Activated naive CD8-positive, alpha-beta T cell treated with anti-CD3 and anti-CD28 coated beads, Interleukin-2, amount 50 U/mL, for 24 hours (primary cell): ENCODE results near the gene S1PR2.
A peak's percentile ranks its signal among the peaks of the same experiment; 100 is the strongest.

Experiments used
- ATAC-seq: fragments of 150-1000 bp; cut with Tn5 transposase; one replicate; pipeline ENCODE4 v1.10.0; 2021
- DNase-seq: peaks from one replicate; pipeline ENCODE4 v3.0.0; 2021
- H3K27ac Mint-ChIP-seq: one replicate; pipeline ENCODE4 v1.8.0; 2021; ENCODE audit warnings: mild to moderate bottlenecking, mixed read lengths
- H3K27me3 Mint-ChIP-seq: one replicate; pipeline ENCODE4 v1.8.0; 2021; ENCODE audit warnings: mixed read lengths
- H3K36me3 Mint-ChIP-seq: one replicate; pipeline ENCODE4 v1.8.0; 2021; ENCODE audit warnings: low read depth, mixed read lengths
- H3K4me1 Mint-ChIP-seq: one replicate; pipeline ENCODE4 v1.8.0; 2021; ENCODE audit warnings: mixed read lengths
- H3K4me3 Mint-ChIP-seq: one replicate; pipeline ENCODE4 v1.8.0; 2021; ENCODE audit warnings: mild to moderate bottlenecking, moderate library complexity, mixed read lengths
- H3K9me3 Mint-ChIP-seq: one replicate; pipeline ENCODE4 v1.8.0; 2021; ENCODE audit warnings: mixed read lengths

Gene S1PR2

GRCh38 chr19:10230861-10231611 lies at the start of gene S1PR2:
Gene S1PR2, minus strand, starts transcription at chr19:10231331. Its CDS starts 6,426 bp downstream, at chr19:10224905.
- Mint-ChIP-seq H3K4me3 (peak within 1 kb of the TSS; percentile 79), H3K4me1 (peaks cover 27% of the 10 kb centered on the region)

GRCh38 chr19:10279737-10280442 lies 48.8 kb upstream of the S1PR2 start:
- H3K4me3 Mint-ChIP-seq, result no peak overlapping the region
- no peak overlapping the region for H3K27ac Mint-ChIP-seq
- no peaks in the 10 kb centered on the region for H3K27me3 Mint-ChIP-seq
- peaks cover 24% of the 10 kb centered on the region for H3K4me1 Mint-ChIP-seq
- DNase-seq (no peak), ATAC-seq (no peak)
- H3K9me3 Mint-ChIP-seq, result no peaks in the 10 kb centered on the region
- peaks cover 47% of the 10 kb centered on the region for H3K36me3 Mint-ChIP-seq

More at GRCh38 chr19:10230861-10231611, at the start of gene S1PR2:
- Mint-ChIP-seq H3K27ac (peak within 1 kb of the TSS; percentile 81), H3K36me3 (no peaks in the 10 kb centered on the region), H3K27me3 (no peaks in the 10 kb centered on the region), H3K9me3 (no peaks in the 10 kb centered on the region)
- DNase-seq (peak; percentile 79), ATAC-seq (peak; percentile 42)

GRCh38 chr19:10278935-10279334 lies 47.8 kb upstream of the S1PR2 start:
- DNase-seq (no peak), ATAC-seq (no peak)
- Mint-ChIP-seq H3K27me3 (no peaks in the 10 kb centered on the region), H3K4me1 (peaks cover 31% of the 10 kb centered on the region), H3K4me3 (no peak overlapping the region), H3K9me3 (no peaks in the 10 kb centered on the region), H3K36me3 (peaks cover 46% of the 10 kb centered on the region), H3K27ac (no peak overlapping the region)

- DNase-seq, result no peak
- no peak for ATAC-seq
- Mint-ChIP-seq H3K4me1 (peaks cover 31% of the 10 kb centered on the region), H3K27ac (no peak overlapping the region), H3K27me3 (no peaks in the 10 kb centered on the region), H3K4me3 (no peak overlapping the region), H3K9me3 (no peaks in the 10 kb centered on the region), H3K36me3 (peaks cover 42% of the 10 kb centered on the region)
Observed at GRCh38 chr19:10277795-10278589, 46.9 kb upstream of the S1PR2 start.

- Mint-ChIP-seq H3K27me3 (no peaks in the 10 kb centered on the region), H3K36me3 (peaks cover 38% of the 10 kb centered on the region), H3K4me1 (peaks cover 55% of the 10 kb centered on the region), H3K9me3 (no peaks in the 10 kb centered on the region), H3K27ac (no peak overlapping the region), H3K4me3 (peak overlapping the region; percentile 33)
- ATAC-seq, result no peak
- DNase-seq, result no peak
Observed at GRCh38 chr19:10274589-10274988, 43.5 kb upstream of the S1PR2 start.

GRCh38 chr19:10271543-10272086 lies 40.5 kb upstream of the S1PR2 start:
- Mint-ChIP-seq H3K4me3 (peak overlapping the region; percentile 85), H3K9me3 (no peaks in the 10 kb centered on the region), H3K36me3 (peaks cover 22% of the 10 kb centered on the region), H3K27me3 (no peaks in the 10 kb centered on the region), H3K27ac (peak overlapping the region; percentile 89), H3K4me1 (peaks cover 45% of the 10 kb centered on the region)
- ATAC-seq (no peak), DNase-seq (peak; percentile 57)

GRCh38 chr19:10270616-10271394 lies 39.7 kb upstream of the S1PR2 start, which contains the start of gene ICAM1:
Gene ICAM1, plus strand, starts transcription at chr19:10271120. Its CDS starts 40 bp downstream, at chr19:10271160.
- H3K4me3 Mint-ChIP-seq, result peak within 1 kb of the TSS; percentile 85
- no peaks in the 10 kb centered on the region for H3K9me3 Mint-ChIP-seq
- peaks cover 22% of the 10 kb centered on the region for H3K36me3 Mint-ChIP-seq
- peak within 1 kb of the TSS; percentile 89 for H3K27ac Mint-ChIP-seq
- H3K27me3 Mint-ChIP-seq, result no peaks in the 10 kb centered on the region
- H3K4me1 Mint-ChIP-seq, result peaks cover 45% of the 10 kb centered on the region
- ATAC-seq (peak; percentile 66), DNase-seq (peak; percentile 84)

- peak overlapping the region; percentile 85 for H3K4me3 Mint-ChIP-seq
- H3K4me1 Mint-ChIP-seq, result peaks cover 43% of the 10 kb centered on the region
- peaks cover 19% of the 10 kb centered on the region for H3K36me3 Mint-ChIP-seq
- DNase-seq, result peak; percentile 87
- peak overlapping the region; percentile 89 for H3K27ac Mint-ChIP-seq
- no peaks in the 10 kb centered on the region for H3K27me3 Mint-ChIP-seq
- H3K9me3 Mint-ChIP-seq, result no peaks in the 10 kb centered on the region
- ATAC-seq, result peak; percentile 73
Observed at GRCh38 chr19:10270180-10270615, 39.1 kb upstream of the S1PR2 start.

GRCh38 chr19:10269333-10270179 lies 38.4 kb upstream of the S1PR2 start:
- no peaks in the 10 kb centered on the region for H3K9me3 Mint-ChIP-seq
- H3K4me1 Mint-ChIP-seq, result peaks cover 37% of the 10 kb centered on the region
- ATAC-seq (peak; percentile 65), DNase-seq (peak; percentile 94)
- peak overlapping the region; percentile 89 for H3K27ac Mint-ChIP-seq
- H3K27me3 Mint-ChIP-seq, result no peaks in the 10 kb centered on the region
- H3K36me3 Mint-ChIP-seq, result peaks cover 13% of the 10 kb centered on the region
- H3K4me3 Mint-ChIP-seq, result peak overlapping the region; percentile 85

GRCh38 chr19:10268071-10268470 lies 36.9 kb upstream of the S1PR2 start:
- H3K4me1 Mint-ChIP-seq, result peaks cover 33% of the 10 kb centered on the region
- no peak overlapping the region for H3K4me3 Mint-ChIP-seq
- H3K27ac Mint-ChIP-seq, result no peak overlapping the region
- DNase-seq, result no peak
- H3K27me3 Mint-ChIP-seq, result no peaks in the 10 kb centered on the region
- no peak for ATAC-seq
- no peaks in the 10 kb centered on the region for H3K9me3 Mint-ChIP-seq
- peaks cover 8% of the 10 kb centered on the region for H3K36me3 Mint-ChIP-seq

GRCh38 chr19:10266706-10267105 lies 35.6 kb upstream of the S1PR2 start:
- Mint-ChIP-seq H3K27me3 (no peaks in the 10 kb centered on the region), H3K27ac (no peak overlapping the region), H3K36me3 (peaks cover under 1% of the 10 kb centered on the region), H3K4me3 (no peak overlapping the region), H3K4me1 (peaks cover 22% of the 10 kb centered on the region), H3K9me3 (no peaks in the 10 kb centered on the region)
- DNase-seq (no peak), ATAC-seq (no peak)

GRCh38 chr19:10262771-10263170 lies 31.6 kb upstream of the S1PR2 start:
- DNase-seq, result no peak
- Mint-ChIP-seq H3K4me3 (no peak overlapping the region), H3K4me1 (peaks cover 29% of the 10 kb centered on the region), H3K36me3 (peaks cover 11% of the 10 kb centered on the region), H3K9me3 (no peaks in the 10 kb centered on the region), H3K27ac (no peak overlapping the region), H3K27me3 (no peaks in the 10 kb centered on the region)
- no peak for ATAC-seq

GRCh38 chr19:10260141-10260584 lies 29.0 kb upstream of the S1PR2 start:
- Mint-ChIP-seq H3K36me3 (peaks cover 29% of the 10 kb centered on the region), H3K27ac (peak overlapping the region; percentile 86), H3K9me3 (no peaks in the 10 kb centered on the region), H3K4me3 (peak overlapping the region; percentile 3), H3K27me3 (no peaks in the 10 kb centered on the region), H3K4me1 (peaks cover 36% of the 10 kb centered on the region)
- ATAC-seq (peak; percentile 77), DNase-seq (peak; percentile 69)
